Activated CD4-positive, alpha-beta T cell treated with anti-CD3 and anti-CD28 coated beads, Interleukin-2, amount 50 U/mL, for 24 hours (primary cell): ENCODE results near the gene TTYH3.
"Not testable (repeated sequence)": the region's sequence is repeated elsewhere in the genome, so short reads cannot be mapped to it uniquely, and the experiment has no call there.

Source experiments
- DNase-seq, 2 donors: peaks; one replicate each; pipeline ENCODE4 v3.0.0-alpha.2; 2020; ENCODE audit warnings: low read depth in 1 of 2, low spot score in 1 of 2

Gene TTYH3

GRCh38 chr7:2602406-2603043, 29.3 kb upstream of the TTYH3 start:
- DNase-seq: no peak

DNA sequence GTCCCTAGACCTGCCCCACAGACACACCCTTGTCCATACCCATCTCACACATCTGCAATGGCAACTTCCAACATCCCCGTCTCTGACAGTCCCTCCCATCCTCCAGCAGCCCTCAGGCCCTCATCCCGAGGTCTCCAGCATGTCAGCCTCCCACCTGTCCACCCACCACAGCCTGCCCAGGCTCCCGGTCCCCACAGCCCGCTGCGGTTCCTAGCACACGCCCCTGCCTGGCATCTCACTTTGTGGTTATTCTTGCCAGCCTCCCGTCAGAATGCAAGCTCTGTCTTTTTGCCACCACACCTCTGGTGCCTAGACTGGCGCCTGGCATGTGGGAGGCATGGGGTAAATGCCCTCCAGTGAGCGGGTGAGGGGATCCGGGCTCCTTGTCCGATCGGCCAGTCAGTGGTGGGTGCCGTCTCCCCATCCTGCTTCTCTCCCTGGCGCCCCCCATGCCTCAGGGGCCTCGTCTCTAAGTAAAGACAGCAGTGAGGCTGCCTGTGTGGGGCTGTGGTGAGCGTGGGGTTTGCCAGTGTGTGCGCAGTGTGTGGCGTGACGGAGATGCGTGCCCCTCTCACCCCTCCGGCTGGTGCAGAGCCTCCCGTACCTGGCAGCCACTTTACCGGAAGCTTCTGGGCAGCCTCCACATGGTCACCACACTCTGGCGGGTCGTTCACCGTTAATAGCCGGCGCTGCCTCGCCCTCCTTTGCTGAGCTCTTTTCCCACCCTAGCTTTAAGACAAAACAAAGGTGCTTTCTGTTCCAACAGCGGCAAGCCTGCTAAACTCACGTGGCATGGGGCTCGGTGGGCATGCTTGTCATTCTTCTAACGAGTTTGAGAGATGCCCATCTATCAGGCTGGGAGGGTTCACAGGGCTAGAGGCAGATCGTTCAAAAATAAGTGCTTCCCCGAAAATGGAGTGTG, 28.5 kb upstream of the TTYH3 start:
- DNase-seq: no peak

DNA sequence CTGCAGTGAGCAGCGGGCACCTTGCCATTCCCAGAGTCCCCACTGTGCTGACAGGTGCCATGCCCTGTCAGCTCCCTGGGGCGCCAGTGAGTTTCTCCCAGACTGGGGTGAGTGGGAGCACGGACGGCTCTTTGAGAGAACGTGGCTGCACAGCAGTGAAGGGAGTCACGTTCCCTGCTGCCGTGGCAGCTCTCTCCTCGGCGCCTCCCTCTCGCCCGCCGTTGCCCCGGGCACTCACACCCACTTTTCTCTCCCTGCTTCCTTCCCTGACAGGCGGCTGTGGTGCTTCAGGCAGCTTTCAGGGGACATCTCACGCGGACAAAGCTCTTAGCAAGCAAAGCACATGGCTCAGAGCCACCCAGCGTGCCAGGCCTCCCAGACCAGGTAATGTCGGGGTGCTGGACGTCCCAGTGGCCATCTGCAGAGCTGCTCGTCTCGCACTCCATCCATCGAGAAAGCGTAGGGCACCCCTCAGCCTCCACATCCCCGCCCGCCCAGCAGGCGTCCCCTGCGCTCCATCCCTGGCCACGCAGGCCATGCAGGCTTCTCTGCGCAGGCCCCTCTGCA, 27.1 kb upstream of the TTYH3 start:
- DNase-seq: no peak

DNA sequence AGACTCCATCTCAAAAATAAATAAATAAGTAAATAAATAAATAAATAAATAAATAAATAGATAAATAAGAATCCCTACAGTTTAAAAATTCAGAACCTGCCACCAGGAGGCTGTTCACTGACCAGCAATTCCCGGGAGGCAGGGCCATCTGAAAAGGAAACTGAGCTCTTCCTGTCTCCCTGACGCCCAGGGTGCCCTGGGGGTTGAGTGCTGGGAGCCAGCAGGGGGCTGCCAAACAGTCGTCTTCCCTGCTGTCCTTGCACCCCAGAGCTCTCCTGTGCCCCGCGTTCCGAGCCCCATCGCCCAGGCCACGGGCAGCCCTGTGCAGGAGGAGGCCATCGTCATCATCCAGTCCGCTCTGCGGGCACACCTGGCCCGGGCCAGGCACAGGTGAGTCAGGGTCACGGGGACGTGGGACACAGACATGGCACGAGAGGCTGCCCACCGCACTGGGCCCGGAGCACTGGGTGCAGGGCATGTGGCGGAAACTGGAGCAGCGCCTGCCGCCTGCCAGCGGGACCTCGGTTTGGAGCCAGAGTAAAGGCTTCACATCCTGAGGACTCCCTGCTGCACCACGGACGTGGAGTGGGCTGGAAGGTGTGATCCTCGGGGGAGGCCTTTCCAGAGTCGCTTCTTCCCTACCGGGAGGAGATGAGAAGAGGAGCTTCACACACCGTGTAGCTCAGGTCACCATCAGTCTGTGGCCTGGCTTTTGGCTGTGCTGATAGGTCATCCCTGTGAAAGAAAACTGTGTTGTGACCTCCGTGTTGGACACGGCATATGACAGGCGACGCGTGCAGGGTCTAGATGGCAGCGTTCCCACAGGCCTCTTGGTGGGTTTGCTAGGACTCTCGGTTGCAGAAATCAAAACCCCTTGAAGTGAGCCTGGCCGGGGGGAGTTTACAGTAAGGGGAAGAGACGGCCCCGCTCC, 25.9 kb upstream of the TTYH3 start:
- DNase-seq: no peak

- DNase-seq: no peak
Observed at GRCh38 chr7:2606539-2606936, 25.2 kb upstream of the TTYH3 start.

- DNase-seq: no peak
Observed at GRCh38 chr7:2607122-2607922, 24.5 kb upstream of the TTYH3 start.

- DNase-seq: no peak
Observed at GRCh38 chr7:2607923-2608904, 23.6 kb upstream of the TTYH3 start.

DNA sequence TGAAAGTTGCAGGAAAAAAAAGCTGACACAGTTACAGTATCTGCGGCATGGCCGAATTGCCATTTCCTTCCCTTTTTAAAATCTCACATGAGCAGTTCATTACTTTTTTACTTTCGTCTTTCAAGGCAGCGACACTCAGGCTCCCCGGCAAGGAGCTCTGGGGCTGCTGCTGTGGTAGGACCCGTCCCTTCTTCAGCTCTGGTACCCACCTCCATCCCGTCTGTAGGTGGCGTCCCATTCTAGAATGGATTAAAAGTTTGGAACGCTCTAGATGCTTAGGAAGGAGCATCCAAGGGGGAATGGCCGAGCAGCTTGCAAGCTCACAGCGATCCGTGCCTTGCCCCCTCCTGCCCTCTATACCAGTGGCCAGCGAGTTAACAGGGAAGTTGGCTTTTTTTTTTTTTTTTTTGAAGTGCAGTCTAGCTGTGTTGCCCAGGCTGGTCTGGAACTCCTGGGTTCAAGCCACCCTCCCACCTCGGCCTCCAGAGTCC, 22.8 kb upstream of the TTYH3 start:
- DNase-seq: no peak

GRCh38 chr7:2609646-2610045, 22.1 kb upstream of the TTYH3 start:
- DNase-seq: not testable (repeated sequence)

DNA sequence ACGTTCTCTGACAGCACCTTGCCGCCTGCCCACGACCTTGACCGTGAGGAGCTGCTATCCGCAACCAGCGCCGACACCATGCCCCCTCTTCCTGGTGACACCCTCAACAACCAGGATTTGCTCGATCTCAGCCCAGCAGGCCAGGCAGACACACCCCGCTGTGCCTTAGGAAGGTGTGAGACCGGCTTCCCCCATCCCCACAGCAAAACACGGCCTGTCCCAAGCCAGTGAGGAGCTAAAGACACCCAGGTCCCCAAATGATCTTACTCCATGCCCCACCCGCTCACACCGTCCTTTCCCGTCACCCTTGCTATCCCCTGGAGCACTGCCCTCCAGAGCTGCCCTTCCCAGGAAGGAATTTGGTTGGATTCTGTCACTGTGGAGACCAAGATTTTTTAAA, 21.3 kb upstream of the TTYH3 start:
- no peak for DNase-seq

GRCh38 chr7:2610898-2611297, 20.9 kb upstream of the TTYH3 start:
- no peak for DNase-seq

GRCh38 chr7:2611401-2611800, 20.4 kb upstream of the TTYH3 start:
- DNase-seq: no peak

DNA sequence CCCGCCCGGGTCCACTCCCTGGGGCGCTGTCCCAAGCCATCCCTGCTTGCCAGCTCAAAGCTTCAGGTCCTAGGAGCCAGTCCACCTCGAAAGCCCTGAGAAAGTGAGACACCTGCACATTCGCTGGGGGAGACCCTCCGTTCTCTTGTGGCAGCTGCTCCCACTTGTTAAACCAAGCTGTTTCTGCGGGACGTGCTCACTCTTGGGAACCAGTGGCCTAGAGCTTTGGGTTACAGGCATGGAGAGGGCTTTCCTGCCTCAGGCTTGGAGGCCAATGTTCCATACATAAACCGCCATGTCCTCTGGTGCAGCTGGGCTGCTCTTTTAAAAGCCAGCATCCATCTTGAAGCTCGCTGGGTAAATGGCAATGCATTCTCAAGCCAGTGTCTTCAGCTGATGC, 19.9 kb upstream of the TTYH3 start:
- no peak for DNase-seq

- DNase-seq: no peak
Observed at GRCh38 chr7:2612445-2613097, 19.2 kb upstream of the TTYH3 start.

- DNase-seq: no peak
Observed at GRCh38 chr7:2613098-2613930, 18.5 kb upstream of the TTYH3 start.

DNA sequence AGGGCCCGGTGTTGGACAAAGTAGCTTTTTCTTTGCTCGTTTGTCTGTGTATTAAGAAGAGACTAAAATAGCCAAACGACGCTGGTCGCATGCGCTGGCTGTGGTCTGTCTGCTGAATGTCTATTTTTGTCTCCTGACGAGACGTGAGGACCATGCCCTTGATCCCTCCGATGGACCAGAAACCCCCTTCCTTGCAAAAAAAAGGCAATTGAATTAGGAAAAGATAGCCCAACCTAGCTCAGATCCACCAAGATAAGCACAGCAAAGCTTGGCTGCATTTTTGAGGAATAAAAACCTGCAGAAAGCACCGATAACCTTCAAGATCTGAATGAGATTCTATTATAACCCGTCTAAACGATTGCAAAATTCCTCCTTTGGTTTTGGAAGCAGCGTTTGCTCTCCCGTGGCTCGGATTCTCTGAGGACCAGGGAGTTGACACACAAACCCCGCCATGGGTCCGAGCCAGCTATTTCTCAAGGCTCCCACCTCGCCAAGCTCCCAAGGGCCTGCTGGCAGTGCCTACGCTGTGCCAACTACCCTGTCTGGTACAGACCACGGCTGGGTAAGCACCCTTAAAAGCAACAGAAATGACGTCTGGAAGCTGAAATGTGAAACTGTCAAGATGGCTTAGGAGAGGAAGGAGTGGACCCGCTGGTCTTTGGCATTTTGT, 17.7 kb upstream of the TTYH3 start:
- no peak for DNase-seq
